ENCODE data around the gene NVL.
"Not testable (repeated sequence)": the region's sequence is repeated elsewhere in the genome, so short reads cannot be mapped to it uniquely, and the experiment has no call there.

Gene NVL

GRCh38 chr1:224226849-224227502, 103.0 kb downstream of the NVL start:
- DNase-seq = no peak

- no peak for DNase-seq
Observed at GRCh38 chr1:224223819-224224714, 105.9 kb downstream of the NVL start.

- DNase-seq = no peak
Observed at GRCh38 chr1:224219612-224220059, 110.3 kb downstream of the NVL start.

- DNase-seq = no peak
Observed at GRCh38 chr1:224219011-224219611, 110.9 kb downstream of the NVL start.

- no peak for DNase-seq
Observed at GRCh38 chr1:224217655-224218623, 112.0 kb downstream of the NVL start.

- no peak for DNase-seq
Observed at GRCh38 chr1:224216382-224216781, 113.6 kb downstream of the NVL start.

- no peak for DNase-seq
Observed at GRCh38 chr1:224213438-224214119, 116.4 kb downstream of the NVL start.

GRCh38 chr1:224212618-224213061, 117.3 kb downstream of the NVL start:
- no peak for DNase-seq

- peak; percentile 54 for DNase-seq
Observed at GRCh38 chr1:224211206-224211962, 118.6 kb downstream of the NVL start.

- DNase-seq = not testable (repeated sequence)
Observed at GRCh38 chr1:224205931-224206538, 123.9 kb downstream of the NVL start.

- DNase-seq = no peak
Observed at GRCh38 chr1:224205438-224205840, 124.5 kb downstream of the NVL start.

GRCh38 chr1:224203243-224204016, 126.5 kb downstream of the NVL start:
- DNase-seq = peak; percentile 63

- no peak for DNase-seq
Observed at GRCh38 chr1:224201853-224202252, 128.1 kb downstream of the NVL start.

- no peak for DNase-seq
Observed at GRCh38 chr1:224201383-224201782, 128.6 kb downstream of the NVL start.

GRCh38 chr1:224199679-224200078, 130.3 kb downstream of the NVL start:
- no peak for DNase-seq

GRCh38 chr1:224198572-224198971, 131.4 kb downstream of the NVL start:
- DNase-seq = no peak

GRCh38 chr1:224196813-224197600, 133.0 kb downstream of the NVL start:
- no peak for DNase-seq

- no peak for DNase-seq
Observed at GRCh38 chr1:224193319-224193966, 136.5 kb downstream of the NVL start.
